G401 (cell line): ENCODE data around the gene NCBP3. TPM values are rescaled to one million over a fixed set of nuclear protein-coding genes. Genes with fewer than 3 reads are reported as not detected.
"Not testable (repeated sequence)": the region's sequence is repeated elsewhere in the genome, so short reads cannot be mapped to it uniquely, and the experiment has no call there.

Experiments
- DNase-seq: peaks from one replicate; pipeline ENCODE4 v3.0.0-alpha.2; 2015; ENCODE audit warnings: low spot score
- in situ Hi-C: cut with HindIII; loops from 2 replicates; pipeline ENCODE4 v1.10.0; 2016; ENCODE audit warnings: low sequenced_read_pairs, mixed read lengths
- total RNA-seq: library from RNA; depleted of rRNA; stranded (reverse); fragments of >200 nt; shearing (Covaris generic); gene quantifications from 2 replicates; pipeline ENCODE4 v1.2.3, GENCODE V29; 2014

Gene NCBP3
- total RNA-seq, 1 experiment from 2014 or later = 12.9 TPM

- in situ Hi-C loops = no loop called here
- DNase-seq = no peak
Measured at GRCh38 chr17:3799181-3799945, 46.7 kb downstream of the NCBP3 start.

- no peak for DNase-seq
- in situ Hi-C loops = no loop called here
Measured at GRCh38 chr17:3798273-3799180, 47.5 kb downstream of the NCBP3 start.

GRCh38 chr17:3796822-3797170, 49.2 kb downstream of the NCBP3 start:
- in situ Hi-C loops = no loop called here
- no peak for DNase-seq

GRCh38 chr17:3796110-3796821, 49.8 kb downstream of the NCBP3 start:
- DNase-seq = peak; percentile 64
- in situ Hi-C loops = no loop called here

- in situ Hi-C loops = no loop called here
- DNase-seq = peak; percentile 74
Measured at GRCh38 chr17:3795390-3796102, 50.5 kb downstream of the NCBP3 start.

GRCh38 chr17:3794557-3795389, 51.3 kb downstream of the NCBP3 start:
- in situ Hi-C loops = no loop called here
- DNase-seq = no peak

- in situ Hi-C loops, DNase-seq: not testable (repeated sequence)
Measured at GRCh38 chr17:3794152-3794551, 51.9 kb downstream of the NCBP3 start.

- DNase-seq, in situ Hi-C loops: not testable (repeated sequence)
Measured at GRCh38 chr17:3793258-3793657, 52.8 kb downstream of the NCBP3 start.

- peak; percentile 59 for DNase-seq
- in situ Hi-C loops = no loop called here
Measured at GRCh38 chr17:3792481-3792880, 53.6 kb downstream of the NCBP3 start.

GRCh38 chr17:3788200-3788599, 57.8 kb downstream of the NCBP3 start:
- in situ Hi-C loops = no loop called here
- DNase-seq = no peak

GRCh38 chr17:3785323-3785722, 60.7 kb downstream of the NCBP3 start:
- in situ Hi-C loops, DNase-seq: not testable (repeated sequence)

GRCh38 chr17:3782751-3783150, 63.3 kb downstream of the NCBP3 start:
- no peak for DNase-seq
- in situ Hi-C loops = no loop called here

- in situ Hi-C loops = no loop called here
- DNase-seq = no peak
Measured at GRCh38 chr17:3780986-3781385, 65.1 kb downstream of the NCBP3 start.

- in situ Hi-C loops = no loop called here
- DNase-seq = no peak
Measured at GRCh38 chr17:3777366-3778120, 68.5 kb downstream of the NCBP3 start.

- in situ Hi-C loops = no loop called here
Measured at GRCh38 chr17:3773966-3774365, 72.1 kb downstream of the NCBP3 start.

GRCh38 chr17:3773511-3773910, 72.5 kb downstream of the NCBP3 start:
- DNase-seq = no peak
- in situ Hi-C loops = no loop called here

More at GRCh38 chr17:3773966-3774365, 72.1 kb downstream of the NCBP3 start:
- no peak for DNase-seq

- no peak for DNase-seq
- in situ Hi-C loops = no loop called here
Measured at GRCh38 chr17:3772764-3773163, 73.3 kb downstream of the NCBP3 start.

GRCh38 chr17:3771140-3771539, 74.9 kb downstream of the NCBP3 start:
- DNase-seq = no peak
- in situ Hi-C loops = no loop called here
